Right lobe of liver (tissue), 4 donors: Measurements from ENCODE around the gene ACP7.

Experiments used
- POLR2A ChIP-seq: fragments of 450-650 bp; IDR thresholded peaks from one replicate; pipeline ENCODE4 v1.6.1; 2017; ENCODE audit warnings: antibody characterized with exemption, mild to moderate bottlenecking
- TF ChIP-seq, protein P1 (sequence below), 4 donors: fragments of 200-600 bp in 3 of 4; fragments of 450-650 bp in 1 of 4; IDR thresholded peaks; one replicate each; pipeline versions ENCODE4 v1.5.1 to v1.8.0; 2016 to 2022; ENCODE audit warnings: antibody characterized with exemption in 4 of 4, mild to moderate bottlenecking in 2 of 4
- donor health status: DM: no; HTN: no; CAD: no.
- donor health status: DM: no; HTN: no; CAD: no.
- donor health status: DM: no; HTN: yes; CAD: no.

DNA sequence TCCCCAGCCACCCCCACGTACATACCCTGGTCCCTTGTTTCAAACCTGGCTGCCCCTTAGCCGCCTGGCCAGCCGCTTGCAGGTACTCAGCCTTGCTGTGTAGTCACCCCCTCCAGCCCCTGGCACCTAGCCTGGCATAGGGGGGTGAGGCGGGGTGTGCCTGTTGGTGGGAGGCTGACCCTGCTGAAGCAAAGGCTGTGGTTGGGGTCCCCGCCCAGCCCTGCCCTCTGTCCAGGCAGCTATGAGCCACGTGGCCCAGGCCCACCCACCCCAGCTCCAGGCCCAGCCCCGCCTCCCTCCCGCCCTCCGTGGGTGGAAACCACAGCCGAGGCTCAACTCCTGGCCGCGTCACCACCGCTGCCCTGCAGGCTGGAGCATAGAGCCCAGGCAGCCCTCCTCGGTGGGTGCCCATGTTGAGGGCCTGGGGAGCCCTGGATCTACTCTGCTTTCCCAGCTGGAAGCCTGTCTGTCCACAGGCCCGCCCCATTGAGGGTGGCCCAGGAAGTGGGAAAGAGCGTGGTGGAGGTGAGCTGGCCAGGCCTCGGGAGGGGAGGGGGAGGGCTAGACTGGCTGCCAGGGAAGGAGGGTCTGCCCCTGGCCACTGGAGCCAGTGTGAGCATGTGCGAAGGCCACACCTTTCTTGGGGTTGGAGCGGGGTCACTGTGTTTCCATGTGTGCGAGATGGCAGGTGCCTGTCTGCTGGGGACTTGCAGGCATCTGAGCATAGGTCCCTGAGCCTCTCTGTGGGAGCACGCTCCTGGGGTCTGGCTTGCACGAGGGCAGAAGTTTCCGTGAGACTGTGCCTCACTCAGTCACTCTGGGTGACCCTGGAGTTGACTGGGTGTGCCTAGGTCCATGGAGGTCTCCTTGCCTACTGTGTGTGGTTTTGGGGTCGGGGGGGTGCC, 72.4 kb downstream of the ACP7 start:
- TF ChIP-seq, protein P1, sequence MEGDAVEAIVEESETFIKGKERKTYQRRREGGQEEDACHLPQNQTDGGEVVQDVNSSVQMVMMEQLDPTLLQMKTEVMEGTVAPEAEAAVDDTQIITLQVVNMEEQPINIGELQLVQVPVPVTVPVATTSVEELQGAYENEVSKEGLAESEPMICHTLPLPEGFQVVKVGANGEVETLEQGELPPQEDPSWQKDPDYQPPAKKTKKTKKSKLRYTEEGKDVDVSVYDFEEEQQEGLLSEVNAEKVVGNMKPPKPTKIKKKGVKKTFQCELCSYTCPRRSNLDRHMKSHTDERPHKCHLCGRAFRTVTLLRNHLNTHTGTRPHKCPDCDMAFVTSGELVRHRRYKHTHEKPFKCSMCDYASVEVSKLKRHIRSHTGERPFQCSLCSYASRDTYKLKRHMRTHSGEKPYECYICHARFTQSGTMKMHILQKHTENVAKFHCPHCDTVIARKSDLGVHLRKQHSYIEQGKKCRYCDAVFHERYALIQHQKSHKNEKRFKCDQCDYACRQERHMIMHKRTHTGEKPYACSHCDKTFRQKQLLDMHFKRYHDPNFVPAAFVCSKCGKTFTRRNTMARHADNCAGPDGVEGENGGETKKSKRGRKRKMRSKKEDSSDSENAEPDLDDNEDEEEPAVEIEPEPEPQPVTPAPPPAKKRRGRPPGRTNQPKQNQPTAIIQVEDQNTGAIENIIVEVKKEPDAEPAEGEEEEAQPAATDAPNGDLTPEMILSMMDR (IDR thresholded peaks at IDR 0.05) = no peak
- no peak for TF ChIP-seq POLR2A
